Loucy (cell line): ENCODE data around the gene ESCO1.

ENCODE experiments used
- H2AFZ ChIP-seq: fragments of 200-600 bp; sonication (generic); 2 replicates; pipeline ENCODE4 v1.6.0; 2016; ENCODE audit warnings: antibody characterized with exemption, mild to moderate bottlenecking, low read length, moderate library complexity
- H3F3A ChIP-seq: fragments of 200-600 bp; 2 replicates; pipeline ENCODE4 v1.6.0; 2016; ENCODE audit warnings: antibody characterized with exemption, low read depth, mild to moderate bottlenecking
- H3K27me3 ChIP-seq: fragments of 200-600 bp; sonication (generic); 2 replicates; pipeline ENCODE4 v1.6.1; 2014; ENCODE audit warnings: low read length, mild to moderate bottlenecking; ENCODE audit not compliant: insufficient read depth, poor library complexity, severe bottlenecking
- H3K36me3 ChIP-seq: fragments of 200-600 bp; sonication (generic); 2 replicates; pipeline ENCODE4 v1.6.1; 2016; ENCODE audit warnings: low read length; ENCODE audit not compliant: insufficient read depth
- H3K4me1 ChIP-seq: fragments of 200-600 bp; sonication (generic); 2 replicates; pipeline ENCODE4 v1.5.1; 2014; ENCODE audit warnings: low read length, mild to moderate bottlenecking; ENCODE audit not compliant: insufficient read depth, poor library complexity, severe bottlenecking
- H3K4me2 ChIP-seq: fragments of 200-600 bp; sonication (generic); 2 replicates; pipeline ENCODE4 v1.6.0; 2014; ENCODE audit warnings: antibody characterized with exemption, low read length, low read depth, mild to moderate bottlenecking; ENCODE audit not compliant: poor library complexity, severe bottlenecking
- H3K4me3 ChIP-seq: fragments of 200-600 bp; sonication (generic); 2 replicates; pipeline ENCODE4 v1.5.1; 2014; ENCODE audit warnings: low read length, mild to moderate bottlenecking, mixed read lengths; ENCODE audit not compliant: poor library complexity, severe bottlenecking
- H3K79me2 ChIP-seq: fragments of 200-600 bp; sonication (generic); 2 replicates; pipeline ENCODE4 v1.6.1; 2014; ENCODE audit warnings: low read length; ENCODE audit not compliant: insufficient read depth
- H3K9ac ChIP-seq: fragments of 200-600 bp; sonication (generic); 2 replicates; pipeline ENCODE4 v1.6.0; 2014; ENCODE audit warnings: mild to moderate bottlenecking, low read depth, low read length, moderate library complexity; ENCODE audit not compliant: poor library complexity, severe bottlenecking
- H3K9me2 ChIP-seq: fragments of 200-600 bp; sonication (generic); replicated peaks from 2 replicates; pipeline ENCODE4 v1.6.1; 2016; ENCODE audit warnings: low read depth, low read length, mixed read lengths
- H3K9me3 ChIP-seq: fragments of 200-600 bp; sonication (generic); 2 replicates; pipeline ENCODE4 v1.6.1; 2014; ENCODE audit warnings: mild to moderate bottlenecking, antibody characterized with exemption, low read length, low read depth; ENCODE audit not compliant: insufficient read depth
- H4K20me1 ChIP-seq: fragments of 200-600 bp; sonication (generic); 2 replicates; pipeline ENCODE4 v1.6.0; 2014; ENCODE audit warnings: antibody characterized with exemption, low read length, mild to moderate bottlenecking; ENCODE audit not compliant: insufficient read depth, poor library complexity, severe bottlenecking
- EZH2phosphoT487 ChIP-seq: fragments of 200-600 bp; IDR thresholded peaks from 2 replicates; pipeline ENCODE4 v1.6.1; 2018; ENCODE audit warnings: antibody characterized with exemption, mild to moderate bottlenecking, moderate library complexity, borderline replicate concordance
- TF ChIP-seq, protein P1 (sequence below): fragments of 200-600 bp; sonication (generic); conservative IDR thresholded peaks from 2 replicates; pipeline ENCODE4 v1.5.1; 2014; ENCODE audit warnings: mild to moderate bottlenecking, antibody characterized with exemption, low read length

Gene ESCO1

DNA sequence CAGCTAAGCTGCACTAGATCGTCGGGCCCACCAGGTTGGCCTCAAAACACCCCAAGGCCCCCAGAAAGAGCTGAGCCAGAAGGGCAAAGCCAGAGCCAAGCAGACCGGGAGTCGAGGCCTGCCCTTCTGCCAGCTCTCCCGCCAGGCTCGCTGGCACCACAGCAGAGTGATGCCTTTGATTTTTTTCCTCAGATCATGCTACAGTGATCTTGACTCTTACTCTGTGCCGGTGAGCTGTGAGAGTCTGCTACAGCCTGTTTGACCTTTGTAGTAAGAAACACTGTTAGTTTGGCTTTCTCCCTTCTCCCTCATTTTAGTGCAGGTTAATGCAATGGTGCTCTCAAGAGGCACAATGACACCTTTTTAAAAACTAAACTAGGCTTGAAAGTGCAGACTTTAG lies 97.8 kb downstream of the ESCO1 start:
- Histone ChIP-seq H3K4me1 (no peaks in the 10 kb centered on the region), H4K20me1 (no peaks in the 10 kb centered on the region), H3K9me3 (no peaks in the 10 kb centered on the region), H3K4me2 (no peak overlapping the region), H3K36me3 (no peaks in the 10 kb centered on the region), H2AFZ (no peak overlapping the region), H3K9me2 (no peaks in the 10 kb centered on the region), H3F3A (no peaks in the 10 kb centered on the region), H3K9ac (no peak overlapping the region), H3K79me2 (no peaks in the 10 kb centered on the region), H3K27me3 (no peaks in the 10 kb centered on the region), H3K4me3 (no peak overlapping the region)
- TF ChIP-seq, protein P1, sequence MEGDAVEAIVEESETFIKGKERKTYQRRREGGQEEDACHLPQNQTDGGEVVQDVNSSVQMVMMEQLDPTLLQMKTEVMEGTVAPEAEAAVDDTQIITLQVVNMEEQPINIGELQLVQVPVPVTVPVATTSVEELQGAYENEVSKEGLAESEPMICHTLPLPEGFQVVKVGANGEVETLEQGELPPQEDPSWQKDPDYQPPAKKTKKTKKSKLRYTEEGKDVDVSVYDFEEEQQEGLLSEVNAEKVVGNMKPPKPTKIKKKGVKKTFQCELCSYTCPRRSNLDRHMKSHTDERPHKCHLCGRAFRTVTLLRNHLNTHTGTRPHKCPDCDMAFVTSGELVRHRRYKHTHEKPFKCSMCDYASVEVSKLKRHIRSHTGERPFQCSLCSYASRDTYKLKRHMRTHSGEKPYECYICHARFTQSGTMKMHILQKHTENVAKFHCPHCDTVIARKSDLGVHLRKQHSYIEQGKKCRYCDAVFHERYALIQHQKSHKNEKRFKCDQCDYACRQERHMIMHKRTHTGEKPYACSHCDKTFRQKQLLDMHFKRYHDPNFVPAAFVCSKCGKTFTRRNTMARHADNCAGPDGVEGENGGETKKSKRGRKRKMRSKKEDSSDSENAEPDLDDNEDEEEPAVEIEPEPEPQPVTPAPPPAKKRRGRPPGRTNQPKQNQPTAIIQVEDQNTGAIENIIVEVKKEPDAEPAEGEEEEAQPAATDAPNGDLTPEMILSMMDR: no peak
- no peak for TF ChIP-seq EZH2phosphoT487

GRCh38 chr18:21499997-21500396 lies 100.5 kb downstream of the ESCO1 start:
- no peaks in the 10 kb centered on the region for H3F3A ChIP-seq
- no peaks in the 10 kb centered on the region for H3K79me2 ChIP-seq
- H3K4me1 ChIP-seq: no peaks in the 10 kb centered on the region
- H3K9me3 ChIP-seq: no peaks in the 10 kb centered on the region
- H3K9me2 ChIP-seq: no peaks in the 10 kb centered on the region
- TF ChIP-seq, protein P1: no peak
- no peak for TF ChIP-seq EZH2phosphoT487
- no peak overlapping the region for H3K9ac ChIP-seq
- no peak overlapping the region for H3K4me3 ChIP-seq
- no peaks in the 10 kb centered on the region for H3K27me3 ChIP-seq
- no peaks in the 10 kb centered on the region for H4K20me1 ChIP-seq
- no peak overlapping the region for H3K4me2 ChIP-seq
- H2AFZ ChIP-seq: no peak overlapping the region
- H3K36me3 ChIP-seq: no peaks in the 10 kb centered on the region

GRCh38 chr18:21496277-21496835 lies 104.1 kb downstream of the ESCO1 start:
- no peak overlapping the region for H3K4me2 ChIP-seq
- H2AFZ ChIP-seq: no peak overlapping the region
- H3K4me1 ChIP-seq: no peaks in the 10 kb centered on the region
- no peaks in the 10 kb centered on the region for H3K9me2 ChIP-seq
- no peaks in the 10 kb centered on the region for H4K20me1 ChIP-seq
- no peaks in the 10 kb centered on the region for H3K36me3 ChIP-seq
- no peaks in the 10 kb centered on the region for H3K9me3 ChIP-seq
- H3K79me2 ChIP-seq: no peaks in the 10 kb centered on the region
- H3K27me3 ChIP-seq: no peaks in the 10 kb centered on the region
- H3K9ac ChIP-seq: no peak overlapping the region
- H3F3A ChIP-seq: no peaks in the 10 kb centered on the region
- H3K4me3 ChIP-seq: no peak overlapping the region
- TF ChIP-seq, protein P1: no peak
- no peak for TF ChIP-seq EZH2phosphoT487
